IMR-90 (cell line): ENCODE results near the gene MTX2. TPM values are rescaled to one million over a fixed set of nuclear protein-coding genes. Genes with fewer than 3 reads are reported as not detected.

Experiments used
- ATAC-seq: fragments of 200-7000 bp; cut with Tn5 transposase; 2 replicates; pipeline ENCODE4 v1.9.1; 2020; ENCODE audit warnings: low read depth, mild to moderate bottlenecking, moderate library complexity
- BruUV-seq: library from RNA; stranded (reverse); fragments of 400-500 nt; replicated peaks from 2 replicates; lab custom pipeline; 2021; lab: Mats Ljungman, UMichigan
- CTCF ChIA-PET: fragments of 300-600 bp; formaldehyde crosslinking; extraction: SDS; loops from one replicate; lab custom pipeline; 2021; ENCODE audit warnings: antibody characterized with exemption; lab: Yijun Ruan, JAX
- POLR2A ChIA-PET: fragments of 300-600 bp; sonication (Branson Sonifier 250); formaldehyde crosslinking; loops from one replicate; lab custom pipeline; 2022; ENCODE audit warnings: antibody characterized with exemption; ENCODE audit not compliant: unreplicated experiment; lab: Charles Lee
- DNase-seq: peaks from one replicate; pipeline ENCODE4 v3.0.0; 2013
- H2AFZ ChIP-seq: replicated peaks from 2 replicates; pipeline ENCODE3; 2013; ENCODE audit warnings: low read length, mild to moderate bottlenecking; ENCODE audit not compliant: poor library complexity
- H2AK5ac ChIP-seq: 2 replicates; pipeline ENCODE4 v1.6.1; 2013; ENCODE audit warnings: low read depth, low read length, inconsistent platforms
- H2AK9ac ChIP-seq: replicated peaks from 2 replicates; pipeline ENCODE3; 2013; ENCODE audit warnings: mild to moderate bottlenecking, low read depth, low read length, moderate library complexity; ENCODE audit not compliant: poor library complexity
- H2BK120ac ChIP-seq: 2 replicates; pipeline ENCODE4 v1.6.1; 2013; ENCODE audit warnings: low read depth, low read length, inconsistent platforms
- H2BK15ac ChIP-seq: 3 replicates; pipeline ENCODE4 v1.6.1; 2013; ENCODE audit warnings: low read depth, low read length, inconsistent platforms
- H2BK20ac ChIP-seq: 2 replicates; pipeline ENCODE4 v1.6.1; 2013; ENCODE audit warnings: low read depth, mild to moderate bottlenecking, inconsistent platforms, low read length, moderate library complexity
- H2BK5ac ChIP-seq: 2 replicates; pipeline ENCODE4 v1.6.1; 2013; ENCODE audit warnings: mild to moderate bottlenecking, low read depth, low read length, inconsistent platforms; ENCODE audit not compliant: poor library complexity, severe bottlenecking
- H3K14ac ChIP-seq: replicated peaks from 2 replicates; pipeline ENCODE4 v1.6.1; 2013; ENCODE audit warnings: low read depth, low read length, inconsistent platforms
- H3K18ac ChIP-seq: 2 replicates; pipeline ENCODE4 v1.6.1; 2013; ENCODE audit warnings: low read depth, low read length, control low read depth
- H3K23ac ChIP-seq: 2 replicates; pipeline ENCODE4 v1.6.1; 2013; ENCODE audit warnings: low read depth, low read length, inconsistent platforms
- H3K27ac ChIP-seq: 2 replicates; pipeline ENCODE4 v1.5.1; 2013; ENCODE audit warnings: mild to moderate bottlenecking, control low read depth, low read length; ENCODE audit not compliant: insufficient read depth
- H3K27me3 ChIP-seq: 2 replicates; pipeline ENCODE4 v1.6.1; 2013; ENCODE audit warnings: low read length; ENCODE audit not compliant: control insufficient read depth, insufficient read depth
- H3K36me3 ChIP-seq: 2 replicates; pipeline ENCODE4 v1.6.1; 2013; ENCODE audit warnings: low read length, mixed read lengths; ENCODE audit not compliant: control insufficient read depth, insufficient read depth
- H3K4ac ChIP-seq: 2 replicates; pipeline ENCODE4 v1.6.1; 2013; ENCODE audit warnings: low read depth, low read length, inconsistent platforms
- H3K4me1 ChIP-seq: 2 replicates; pipeline ENCODE4 v1.6.1; 2013; ENCODE audit warnings: low read length, mixed read lengths; ENCODE audit not compliant: control insufficient read depth, insufficient read depth
- H3K4me2 ChIP-seq: 2 replicates; pipeline ENCODE4 v1.6.1; 2013; ENCODE audit warnings: low read depth, mild to moderate bottlenecking, control low read depth, low read length, moderate library complexity
- H3K4me3 ChIP-seq: 2 replicates; pipeline ENCODE4 v1.5.1; 2013; ENCODE audit warnings: low read depth, mild to moderate bottlenecking, control low read depth, low read length, moderate library complexity; ENCODE audit not compliant: insufficient read depth
- H3K56ac ChIP-seq: 2 replicates; pipeline ENCODE4 v1.6.1; 2013; ENCODE audit warnings: low read length, inconsistent platforms; ENCODE audit not compliant: insufficient read depth; ENCODE audit errors: extremely low read depth
- H3K79me1 ChIP-seq, 2 experiments: 2 replicates each; pipeline ENCODE4 v1.6.1; 2013; ENCODE audit warnings: low read length in 2 of 2, inconsistent platforms in 1 of 2, low read depth in 1 of 2
- H3K9ac ChIP-seq: 2 replicates; pipeline ENCODE4 v1.6.1; 2013; ENCODE audit warnings: low read depth, low read length, control low read depth
- H3K9me1 ChIP-seq: 2 replicates; pipeline ENCODE4 v1.6.1; 2013; ENCODE audit warnings: low read length, inconsistent platforms; ENCODE audit not compliant: insufficient read depth
- H3K9me3 ChIP-seq: 2 replicates; pipeline ENCODE4 v1.6.1; 2013; ENCODE audit warnings: low read length; ENCODE audit not compliant: control insufficient read depth, insufficient read depth
- H4K20me1 ChIP-seq: 2 replicates; pipeline ENCODE4 v1.6.1; 2013; ENCODE audit warnings: low read length, inconsistent platforms; ENCODE audit not compliant: insufficient read depth
- H4K5ac ChIP-seq: 2 replicates; pipeline ENCODE4 v1.6.1; 2013; ENCODE audit warnings: mild to moderate bottlenecking, low read depth, low read length, control low read depth
- H4K8ac ChIP-seq, 2 experiments: 2 replicates each; pipeline ENCODE4 v1.6.1; 2013; ENCODE audit warnings: low read depth in 2 of 2, low read length in 2 of 2, control low read depth in 1 of 2, inconsistent platforms in 1 of 2
- H4K91ac ChIP-seq: 2 replicates; pipeline ENCODE4 v1.6.1; 2013; ENCODE audit warnings: low read depth, low read length, inconsistent platforms; ENCODE audit not compliant: insufficient read depth
- CEBPB ChIP-seq: IDR thresholded peaks from 2 replicates; pipeline ENCODE4 v1.6.1; 2012; ENCODE audit warnings: low read depth, low read length, improper control_type of control experiment
- MAFK ChIP-seq: IDR thresholded peaks from 2 replicates; pipeline ENCODE4 v1.6.1; 2012; ENCODE audit warnings: low read depth, low read length, improper control_type of control experiment
- RAD21 ChIP-seq: IDR thresholded peaks from 2 replicates; pipeline ENCODE4 v1.6.1; 2012; ENCODE audit warnings: low read length, improper control_type of control experiment
- dilution Hi-C: fragments of 300-500 bp; cut with HindIII; formaldehyde crosslinking; loops from one replicate; pipeline ENCODE4 v1.14.3; 2018; ENCODE audit warnings: low sequenced_read_pairs; ENCODE audit not compliant: unreplicated experiment
- in situ Hi-C: fragments of 300-500 bp; cut with MboI; formaldehyde crosslinking; loops from 3 replicates; pipeline ENCODE4 v1.14.3; 2019; ENCODE audit warnings: low sequenced_read_pairs, inconsistent platforms, mixed read lengths
- intact Hi-C: fragments of 100-400 bp; cut with micrococcal nuclease; formaldehyde crosslinking; loops from 2 replicates; pipeline ENCODE4 v1.10.0; 2022
- polyA plus RNA-seq, 3 experiments: library from polyadenylated mRNA; depleted of rRNA; stranded (reverse); fragments of >200 nt; gene quantifications; 2 replicates each; pipeline ENCODE4 v1.2.3, GENCODE V29; 2012; ENCODE audit warnings: low replicate concordance in 1 of 3
- total RNA-seq: library from RNA; depleted of rRNA; stranded (reverse); fragments of >200 nt; gene quantifications from 2 replicates; pipeline ENCODE4 v1.2.3, GENCODE V29; 2012

The MTX2 gene
- total and polyA plus RNA-seq, 2 of the 4 experiments (the other 2 are of a cell fraction), result 24.9 to 37.8 TPM

DNA sequence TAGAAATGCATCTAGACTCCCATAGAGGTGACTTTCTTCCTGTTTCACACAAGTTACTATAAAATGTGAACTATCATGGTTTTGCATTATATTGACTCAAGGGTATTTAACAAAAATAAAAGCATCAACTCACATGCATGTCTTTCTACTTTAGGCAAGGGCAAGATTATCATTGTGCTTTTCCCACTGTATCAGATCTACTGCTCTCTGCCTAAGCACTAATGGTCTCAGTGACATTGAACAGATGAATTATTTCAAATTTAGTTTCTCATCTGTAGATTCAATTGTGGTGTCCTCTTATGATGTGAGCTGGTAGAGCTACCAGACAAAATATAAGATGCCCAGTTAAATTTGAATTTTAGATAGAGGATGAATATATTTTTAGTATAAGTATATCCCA, 113.9 kb downstream of the MTX2 start:
- Histone ChIP-seq H3K9ac (no peak overlapping the region), H2AK9ac (no peak overlapping the region), H4K20me1 (no peaks in the 10 kb centered on the region), H3K9me3 (no peaks in the 10 kb centered on the region), H4K5ac (no peak overlapping the region), H4K91ac (no peak overlapping the region), H2BK15ac (no peak overlapping the region), H3K27me3 (peaks cover 4% of the 10 kb centered on the region), H2BK5ac (no peak overlapping the region), H4K8ac (no peak overlapping the region), H3K36me3 (no peaks in the 10 kb centered on the region), H3K4me2 (no peak overlapping the region), H3K14ac (no peak overlapping the region), H3K23ac (no peak overlapping the region), H2BK120ac (no peak overlapping the region), H2BK20ac (no peak overlapping the region), H3K4me3 (no peak overlapping the region), H3K27ac (no peak overlapping the region), H2AFZ (no peak overlapping the region), H3K4ac (no peak overlapping the region), H3K79me1 (no peaks in the 10 kb centered on the region), H3K18ac (no peak overlapping the region), H3K9me1 (no peaks in the 10 kb centered on the region), H2AK5ac (no peak overlapping the region), H3K4me1 (no peaks in the 10 kb centered on the region), H3K56ac (no peak overlapping the region)
- intact Hi-C loops (no loop called here), in situ Hi-C loops (no loop called here), dilution Hi-C loops (no loop called here)
- ATAC-seq, result no peak
- TF ChIP-seq MAFK, result no peak
- TF ChIP-seq CEBPB, result no peak
- TF ChIP-seq RAD21, result no peak
- no peak for DNase-seq
- no TSS peak for BruUV-seq
- POLR2A ChIA-PET, result no interaction called here
- CTCF ChIA-PET, result no interaction called here
